LNCAP (cell line): Measurements from ENCODE around the gene PANX2.
A peak's percentile ranks its signal among the peaks of the same experiment; 100 is the strongest.

ENCODE experiments used
- TF ChIP-seq, protein P1 (sequence below): fragments of 450-650 bp; IDR thresholded peaks from 2 replicates; pipeline ENCODE4 v1.5.1; 2017; ENCODE audit warnings: mild to moderate bottlenecking

Gene PANX2

DNA sequence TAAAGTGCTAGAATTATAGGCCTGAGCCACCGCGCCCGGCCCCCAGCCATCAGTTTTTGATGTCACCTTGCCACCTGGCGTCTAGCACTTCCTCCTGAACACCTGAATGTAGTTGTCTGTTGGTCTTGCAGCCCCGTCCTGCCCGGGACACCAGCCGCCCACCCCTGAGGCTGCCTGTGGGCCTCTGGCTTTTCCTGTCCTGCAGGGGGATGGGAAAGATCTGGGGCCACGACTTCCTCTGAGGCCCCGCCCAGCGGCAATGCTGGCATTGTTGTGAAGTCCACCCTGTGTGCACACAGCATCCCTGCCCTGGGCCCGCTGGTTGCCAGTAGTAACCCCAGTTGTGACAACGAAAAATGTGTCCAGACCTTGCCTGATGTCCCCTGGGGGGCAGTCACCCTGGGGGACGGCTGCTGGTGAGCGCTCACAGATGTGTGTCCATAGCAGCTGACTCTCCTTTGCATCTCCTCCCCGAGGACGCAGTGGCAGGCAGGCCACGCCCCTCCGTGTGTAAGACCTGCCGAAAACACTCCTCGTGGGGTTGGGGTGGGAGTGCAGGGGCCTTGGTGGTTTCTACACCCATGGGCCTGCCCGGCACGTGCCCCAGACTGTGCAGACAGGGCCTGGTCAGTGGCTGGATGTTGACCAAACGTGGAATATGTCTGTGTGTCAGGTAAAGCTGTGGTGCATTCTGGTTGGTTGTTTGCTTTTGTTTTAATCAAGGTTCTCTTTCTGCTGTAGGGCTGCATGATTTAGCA, 37.0 kb downstream of the PANX2 start:
- TF ChIP-seq, protein P1, sequence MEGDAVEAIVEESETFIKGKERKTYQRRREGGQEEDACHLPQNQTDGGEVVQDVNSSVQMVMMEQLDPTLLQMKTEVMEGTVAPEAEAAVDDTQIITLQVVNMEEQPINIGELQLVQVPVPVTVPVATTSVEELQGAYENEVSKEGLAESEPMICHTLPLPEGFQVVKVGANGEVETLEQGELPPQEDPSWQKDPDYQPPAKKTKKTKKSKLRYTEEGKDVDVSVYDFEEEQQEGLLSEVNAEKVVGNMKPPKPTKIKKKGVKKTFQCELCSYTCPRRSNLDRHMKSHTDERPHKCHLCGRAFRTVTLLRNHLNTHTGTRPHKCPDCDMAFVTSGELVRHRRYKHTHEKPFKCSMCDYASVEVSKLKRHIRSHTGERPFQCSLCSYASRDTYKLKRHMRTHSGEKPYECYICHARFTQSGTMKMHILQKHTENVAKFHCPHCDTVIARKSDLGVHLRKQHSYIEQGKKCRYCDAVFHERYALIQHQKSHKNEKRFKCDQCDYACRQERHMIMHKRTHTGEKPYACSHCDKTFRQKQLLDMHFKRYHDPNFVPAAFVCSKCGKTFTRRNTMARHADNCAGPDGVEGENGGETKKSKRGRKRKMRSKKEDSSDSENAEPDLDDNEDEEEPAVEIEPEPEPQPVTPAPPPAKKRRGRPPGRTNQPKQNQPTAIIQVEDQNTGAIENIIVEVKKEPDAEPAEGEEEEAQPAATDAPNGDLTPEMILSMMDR: no peak

DNA sequence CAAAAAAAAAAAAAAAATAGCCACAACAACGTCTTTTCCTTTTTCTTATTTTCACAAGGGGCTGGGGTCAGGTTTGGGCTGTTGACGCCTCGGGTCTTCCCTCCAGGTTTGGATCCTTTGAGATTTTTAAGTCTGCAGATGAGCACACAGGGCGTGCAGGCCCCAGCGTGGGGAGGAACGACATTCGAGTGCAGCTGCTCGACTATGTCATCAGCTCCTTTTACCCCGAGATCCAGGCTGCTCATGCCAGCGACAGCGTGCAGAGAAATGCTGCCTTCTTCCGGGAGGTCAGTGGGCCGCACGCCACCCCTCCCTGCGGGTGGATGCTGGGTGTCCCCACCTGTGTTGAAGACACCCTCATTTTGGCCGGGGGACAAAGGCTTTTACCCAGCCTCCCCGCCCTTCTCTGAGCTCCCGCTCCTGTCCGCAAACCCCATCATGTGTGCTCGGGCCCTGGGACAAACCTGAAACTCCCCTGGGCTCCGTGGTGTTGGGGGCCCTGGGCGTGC, 38.0 kb downstream of the PANX2 start:
- TF ChIP-seq, protein P1: no peak

- TF ChIP-seq, protein P1: no peak
Observed at GRCh38 chr22:50208939-50209892, 38.7 kb downstream of the PANX2 start.

DNA sequence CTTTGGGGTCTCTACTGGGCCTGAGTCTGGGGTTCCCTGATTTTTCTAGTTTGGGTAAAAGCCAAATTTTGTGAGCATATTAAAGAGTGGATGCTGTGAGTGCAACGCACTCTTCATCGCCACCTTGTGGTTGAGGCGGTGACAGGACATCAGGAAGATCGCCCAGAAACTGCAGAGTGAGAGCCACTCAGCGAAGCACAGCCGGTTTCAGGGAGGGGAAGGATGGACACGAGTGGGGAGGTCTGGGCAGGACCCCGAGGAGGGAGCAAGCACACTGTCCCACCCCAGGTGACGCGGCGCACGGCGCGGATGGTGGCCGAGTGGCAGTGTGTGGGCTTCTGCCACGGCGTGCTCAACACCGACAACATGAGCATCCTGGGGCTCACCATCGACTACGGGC, 39.4 kb downstream of the PANX2 start:
- TF ChIP-seq, protein P1: peak; percentile 90

DNA sequence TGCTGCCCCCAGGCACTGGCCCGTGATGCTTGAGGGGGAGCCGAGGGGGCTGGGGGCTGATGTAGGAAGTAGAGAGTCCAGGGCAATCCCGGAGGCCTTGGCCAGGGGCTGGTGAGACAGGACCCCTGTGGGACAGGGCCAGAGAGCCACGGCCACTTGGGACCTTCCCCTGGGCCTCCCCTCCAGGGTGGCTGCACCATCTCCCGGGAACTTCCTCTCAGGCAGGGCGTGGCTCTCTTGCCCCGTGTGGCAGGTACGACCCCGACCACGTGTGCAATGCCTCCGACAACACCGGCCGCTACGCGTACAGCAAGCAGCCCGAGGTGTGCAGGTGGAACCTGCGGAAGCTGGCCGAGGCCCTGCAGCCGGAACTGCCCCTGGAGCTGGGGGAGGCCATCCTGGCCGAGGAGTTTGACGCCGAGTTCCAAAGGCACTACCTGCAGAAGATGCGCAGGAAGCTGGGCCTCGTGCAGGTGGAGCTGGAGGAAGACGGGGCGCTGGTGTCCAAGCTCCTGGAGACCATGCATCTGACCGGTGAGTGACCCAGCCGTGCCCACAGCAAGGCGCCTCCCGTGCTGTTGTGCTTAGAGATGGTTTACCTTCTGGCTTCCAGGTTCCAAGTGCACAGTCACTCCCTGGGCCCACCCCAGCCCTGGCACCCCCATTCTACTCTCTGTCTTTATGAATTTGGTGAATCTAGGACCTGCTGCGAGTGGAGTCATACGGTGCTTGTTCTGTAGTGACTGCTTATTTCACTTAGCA, 40.0 kb downstream of the PANX2 start:
- TF ChIP-seq, protein P1: no peak

- TF ChIP-seq, protein P1: no peak
Observed at GRCh38 chr22:50211147-50211546, 40.6 kb downstream of the PANX2 start.

- TF ChIP-seq, protein P1: no peak
Observed at GRCh38 chr22:50213263-50213662, 42.7 kb downstream of the PANX2 start.
